Mammary epithelial cell (primary cell): Measurements from ENCODE around the gene PPP1R10.

Experiments
- CTCF ChIP-seq, 2 donors: IDR thresholded peaks in 1 of 2; conservative IDR thresholded peaks in 1 of 2; 2 replicates each; pipeline ENCODE4 v1.5.1; 2011 to 2012; ENCODE audit warnings: inconsistent platforms in 2 of 2, low read length in 2 of 2, mild to moderate bottlenecking in 2 of 2, control low read depth in 1 of 2, low read depth in 1 of 2; ENCODE audit not compliant: insufficient read depth in 1 of 2; ENCODE audit errors: extremely low read depth in 1 of 2
- EZH2 ChIP-seq: IDR thresholded peaks from 2 replicates; pipeline ENCODE4 v1.6.1; 2012; ENCODE audit warnings: low read length, inconsistent platforms, borderline replicate concordance

GRCh38 chr6:30626484-30627366, 9.7 kb upstream of the PPP1R10 start, which contains the start of gene ATAT1:
- TF ChIP-seq CTCF (conservative IDR thresholded peaks at IDR 0.05 in 1 of 2, IDR thresholded peaks at IDR 0.05 in 1 of 2; ENCODE audit: extremely low read depth in 1 of 2, insufficient read depth in 1 of 2, low read depth in 1 of 2, low read length in 2 of 2) (peak; percentile 13 to 47), EZH2 (no peak)
